Neural cell (in vitro differentiated cells): ENCODE measurements around the gene KRTAP13-4. TPM values are rescaled to one million over a fixed set of nuclear protein-coding genes. Genes with fewer than 3 reads are reported as not detected.

Experiments used
- H2AFZ ChIP-seq: fragments of 200-600, 300-800 bp; sonication (generic), shearing (Covaris generic); 2 replicates; pipeline ENCODE4 v1.6.0; 2014; ENCODE audit warnings: low read depth, mild to moderate bottlenecking, antibody characterized with exemption, low read length, moderate library complexity
- H3F3A ChIP-seq: fragments of 200-600 bp; shearing (Covaris generic); 2 replicates; pipeline ENCODE4 v1.6.1; 2016; ENCODE audit warnings: mild to moderate bottlenecking, moderate library complexity, mixed read lengths, antibody characterized with exemption, low read length; ENCODE audit not compliant: insufficient read depth, poor library complexity, severe bottlenecking
- H3K27ac ChIP-seq: fragments of 200-600, 300-800 bp; sonication (generic), shearing (Covaris generic); 2 replicates; pipeline ENCODE4 v1.5.1; 2014; ENCODE audit warnings: mild to moderate bottlenecking, low read length, moderate library complexity
- H3K27me3 ChIP-seq: fragments of 300-800, 200-600 bp; sonication (generic), shearing (Covaris generic); 2 replicates; pipeline ENCODE4 v1.6.0; 2014; ENCODE audit warnings: mild to moderate bottlenecking, low read depth, low read length, moderate library complexity; ENCODE audit not compliant: insufficient read depth
- H3K36me3 ChIP-seq: fragments of 300-800, 200-600 bp; sonication (generic), shearing (Covaris generic); 2 replicates; pipeline ENCODE4 v1.5.1; 2014; ENCODE audit warnings: mild to moderate bottlenecking, antibody characterized with exemption, low read length, moderate library complexity; ENCODE audit not compliant: insufficient read depth
- H3K4me2 ChIP-seq: fragments of 300-800, 200-600 bp; sonication (generic), shearing (Covaris generic); 2 replicates; pipeline ENCODE4 v1.6.0; 2014; ENCODE audit warnings: mild to moderate bottlenecking, low read length
- H3K4me3 ChIP-seq: fragments of 300-800, 200-600 bp; sonication (generic), shearing (Covaris generic); 2 replicates; pipeline ENCODE4 v1.5.1; 2014; ENCODE audit warnings: mild to moderate bottlenecking, low read length, moderate library complexity
- H3K79me2 ChIP-seq: fragments of 200-600 bp; shearing (Covaris generic); replicated peaks from 2 replicates; pipeline ENCODE4 v1.6.0; 2014; ENCODE audit warnings: mild to moderate bottlenecking, low read length, moderate library complexity; ENCODE audit not compliant: insufficient read depth
- H3K9ac ChIP-seq: fragments of 300-800, 200-600 bp; sonication (generic), shearing (Covaris generic); 2 replicates; pipeline ENCODE4 v1.6.1; 2016; ENCODE audit warnings: mild to moderate bottlenecking, low read length, mixed read lengths
- H3K9me2 ChIP-seq: fragments of 200-600 bp; shearing (Covaris generic); 2 replicates; pipeline ENCODE4 v1.6.1; 2016; ENCODE audit warnings: mild to moderate bottlenecking, low read length, mixed read lengths; ENCODE audit not compliant: insufficient read depth
- H3K9me3 ChIP-seq: fragments of 200-600, 300-800 bp; sonication (generic), shearing (Covaris generic); 2 replicates; pipeline ENCODE4 v1.6.1; 2016; ENCODE audit warnings: mild to moderate bottlenecking, mixed run types, low read length, moderate library complexity, mixed read lengths
- H4K20me1 ChIP-seq: fragments of 200-600 bp; shearing (Covaris generic); 2 replicates; pipeline ENCODE4 v1.6.1; 2016; ENCODE audit warnings: mild to moderate bottlenecking, mixed run types; ENCODE audit not compliant: insufficient read depth
- CTCF ChIP-seq: fragments of 450-650 bp; IDR thresholded peaks from 2 replicates; pipeline ENCODE4 v1.5.1; 2014; ENCODE audit warnings: antibody characterized with exemption, mild to moderate bottlenecking, moderate library complexity; ENCODE audit not compliant: poor library complexity, severe bottlenecking
- EP300 ChIP-seq: fragments of 450-650 bp; conservative IDR thresholded peaks from 2 replicates; pipeline ENCODE4 v1.6.1; 2014; ENCODE audit warnings: antibody characterized with exemption, mild to moderate bottlenecking, moderate library complexity; ENCODE audit not compliant: poor library complexity, severe bottlenecking
- EZH2 ChIP-seq: fragments of 200-600, 300-800 bp; shearing (Covaris generic), sonication (generic); IDR thresholded peaks from 2 replicates; pipeline ENCODE4 v1.6.1; 2014; ENCODE audit warnings: antibody characterized with exemption, low read length, borderline replicate concordance, mild to moderate bottlenecking; ENCODE audit not compliant: insufficient read depth, poor library complexity, severe bottlenecking
- MXI1 ChIP-seq: fragments of 450-650 bp; conservative IDR thresholded peaks from 2 replicates; pipeline ENCODE4 v1.6.1; 2014; ENCODE audit warnings: antibody characterized with exemption, mild to moderate bottlenecking; ENCODE audit not compliant: poor library complexity, severe bottlenecking
- POLR2AphosphoS5 ChIP-seq: IDR thresholded peaks from 2 replicates; pipeline ENCODE4 v1.6.1; 2012
- RAD21 ChIP-seq: fragments of 450-650 bp; conservative IDR thresholded peaks from 2 replicates; pipeline ENCODE4 v1.6.1; 2014; ENCODE audit warnings: antibody characterized with exemption, mild to moderate bottlenecking, moderate library complexity
- REST ChIP-seq: IDR thresholded peaks from 2 replicates; pipeline ENCODE4 v1.6.1; 2012; ENCODE audit warnings: borderline replicate concordance
- SMC3 ChIP-seq: fragments of 450-650 bp; conservative IDR thresholded peaks from 2 replicates; pipeline ENCODE4 v1.6.1; 2014; ENCODE audit warnings: antibody characterized with exemption, mild to moderate bottlenecking, moderate library complexity; ENCODE audit not compliant: poor library complexity
- TAF1 ChIP-seq: IDR thresholded peaks from 2 replicates; pipeline ENCODE4 v1.6.1; 2012; ENCODE audit warnings: low read depth
- polyA plus RNA-seq: library from polyadenylated mRNA; depleted of rRNA; stranded (reverse); fragments of >200 nt; gene quantifications from 2 replicates; pipeline ENCODE4 v1.2.3, GENCODE V29; 2014

KRTAP13-4 gene
- polyA plus RNA-seq, 1 donor from 2014 or later, result not detected

GRCh38 chr21:30408782-30409494 lies 21.1 kb upstream of the KRTAP13-4 start:
- Histone ChIP-seq H3K27ac (no peak overlapping the region), H3K27me3 (no peaks in the 10 kb centered on the region), H3K36me3 (peaks cover 3% of the 10 kb centered on the region), H3K4me3 (no peak overlapping the region), H3K4me2 (no peak overlapping the region), H3K9ac (no peak overlapping the region), H3K9me3 (peaks cover 7% of the 10 kb centered on the region), H3K9me2 (no peaks in the 10 kb centered on the region), H3K79me2 (no peaks in the 10 kb centered on the region), H2AFZ (no peak overlapping the region), H3F3A (no peaks in the 10 kb centered on the region), H4K20me1 (no peaks in the 10 kb centered on the region)
- TF ChIP-seq CTCF, result no peak
- TF ChIP-seq TAF1, result no peak
- no peak for TF ChIP-seq EP300
- no peak for TF ChIP-seq RAD21
- no peak for TF ChIP-seq SMC3
- TF ChIP-seq REST, result no peak
- TF ChIP-seq POLR2AphosphoS5, result no peak
- TF ChIP-seq EZH2, result no peak
- no peak for TF ChIP-seq MXI1

GRCh38 chr21:30415993-30416392 lies 14.0 kb upstream of the KRTAP13-4 start:
- Histone ChIP-seq H3F3A (no peaks in the 10 kb centered on the region), H4K20me1 (no peaks in the 10 kb centered on the region), H3K9me3 (no peaks in the 10 kb centered on the region), H3K4me2 (no peak overlapping the region), H3K79me2 (no peaks in the 10 kb centered on the region), H3K9ac (no peak overlapping the region), H3K9me2 (no peaks in the 10 kb centered on the region), H3K27ac (no peak overlapping the region), H3K4me3 (no peak overlapping the region), H2AFZ (no peak overlapping the region), H3K27me3 (no peaks in the 10 kb centered on the region), H3K36me3 (no peaks in the 10 kb centered on the region)
- TF ChIP-seq RAD21 (no peak), CTCF (no peak), TAF1 (no peak), EP300 (no peak), SMC3 (no peak), MXI1 (no peak), EZH2 (no peak), POLR2AphosphoS5 (no peak), REST (no peak)
